Measurements from ENCODE around the gene KAZALD1.
A peak's percentile ranks its signal among the peaks of the same experiment; 100 is the strongest.
"Not testable (repeated sequence)": the region's sequence is repeated elsewhere in the genome, so short reads cannot be mapped to it uniquely, and the experiment has no call there.

KAZALD1 gene

GRCh38 chr10:101030496-101031127, 31.2 kb upstream of the KAZALD1 start:
- DNase-seq, result no peak

DNA sequence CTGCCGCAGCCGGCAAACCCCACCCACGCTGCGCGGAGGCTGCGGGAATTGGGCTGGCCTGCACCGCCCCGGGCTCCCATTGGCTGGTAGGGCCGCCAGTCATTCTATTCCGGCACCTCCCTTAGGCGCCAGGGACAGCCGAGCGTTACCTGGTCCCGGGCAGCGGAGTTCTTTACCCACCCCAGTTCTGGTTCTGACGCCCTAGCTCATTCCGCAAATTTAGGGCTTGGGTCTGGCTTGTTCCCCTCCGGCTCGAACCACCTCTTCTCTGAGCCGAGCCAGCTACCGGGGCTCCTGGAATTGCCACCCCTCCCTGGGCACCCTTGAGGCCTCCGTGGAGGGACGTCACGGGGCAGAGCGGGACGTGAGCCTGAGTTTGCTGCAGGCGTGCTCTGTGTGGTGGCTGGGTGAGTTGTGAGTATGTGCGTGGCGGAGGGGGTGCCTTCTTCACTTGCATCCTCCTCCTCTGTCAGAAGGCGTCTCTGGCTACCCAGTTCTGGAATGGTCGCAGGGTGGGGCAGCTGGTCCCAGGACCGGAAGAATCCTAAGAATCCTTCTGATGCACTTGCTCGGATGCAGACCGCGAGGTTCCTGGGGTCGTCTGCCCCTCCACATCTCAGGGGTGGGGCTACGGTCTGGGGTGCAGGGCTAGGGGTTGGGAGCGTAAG, 30.5 kb upstream of the KAZALD1 start, which contains the start of the genes PDZD7 and SFXN3:
PDZD7 (minus strand) TSS at position 2 of the 668 bp plus-strand sequence. CDS start 910 bp downstream, outside the sequence.
SFXN3 (plus strand) TSS at position 107 of the 668 bp plus-strand sequence. CDS start 3,461 bp downstream, outside the sequence.
- DNase-seq, result peak; percentile 94

DNA sequence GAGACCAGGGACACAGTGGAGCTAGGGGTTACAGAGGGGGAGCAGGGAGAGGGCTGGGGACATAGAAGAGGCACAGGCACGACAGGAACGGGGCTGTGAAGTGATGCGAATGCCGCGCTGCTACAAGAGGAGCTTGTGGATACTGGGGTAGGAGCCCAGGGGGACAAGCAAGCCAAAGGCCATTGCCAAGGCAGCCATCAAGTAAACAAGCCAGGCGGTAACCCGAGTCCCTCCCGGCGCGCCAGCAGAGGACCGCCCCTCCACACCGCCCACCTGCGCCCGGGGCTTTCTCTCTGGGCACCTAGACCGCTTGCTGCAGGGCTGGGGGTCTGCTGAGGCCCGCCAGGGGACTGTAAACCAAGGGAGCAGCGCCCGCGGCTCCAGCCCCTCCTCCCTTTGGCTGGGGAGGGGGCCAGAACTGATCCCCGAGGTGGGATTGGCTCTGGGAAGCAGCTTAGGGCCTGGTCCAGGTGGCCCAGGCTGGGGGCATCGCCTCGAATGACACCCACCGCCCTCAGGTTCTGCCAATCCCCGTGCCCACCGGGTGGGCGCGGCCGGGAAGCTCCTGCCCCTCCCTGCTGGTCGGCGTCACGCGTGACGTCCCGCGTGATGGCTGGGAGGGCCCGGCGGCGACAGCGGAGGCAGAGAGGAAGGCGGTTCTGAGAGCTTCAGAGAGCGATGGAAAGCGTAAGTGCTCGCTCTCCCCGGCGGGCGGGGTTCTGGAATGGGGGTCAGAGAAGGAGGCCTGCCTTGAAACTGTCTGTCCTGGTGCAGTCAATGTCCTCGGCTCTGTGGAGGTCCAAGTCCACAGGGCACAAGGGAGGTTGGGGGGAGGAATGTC, 29.8 kb upstream of the KAZALD1 start:
- DNase-seq, result peak; percentile 88

DNA sequence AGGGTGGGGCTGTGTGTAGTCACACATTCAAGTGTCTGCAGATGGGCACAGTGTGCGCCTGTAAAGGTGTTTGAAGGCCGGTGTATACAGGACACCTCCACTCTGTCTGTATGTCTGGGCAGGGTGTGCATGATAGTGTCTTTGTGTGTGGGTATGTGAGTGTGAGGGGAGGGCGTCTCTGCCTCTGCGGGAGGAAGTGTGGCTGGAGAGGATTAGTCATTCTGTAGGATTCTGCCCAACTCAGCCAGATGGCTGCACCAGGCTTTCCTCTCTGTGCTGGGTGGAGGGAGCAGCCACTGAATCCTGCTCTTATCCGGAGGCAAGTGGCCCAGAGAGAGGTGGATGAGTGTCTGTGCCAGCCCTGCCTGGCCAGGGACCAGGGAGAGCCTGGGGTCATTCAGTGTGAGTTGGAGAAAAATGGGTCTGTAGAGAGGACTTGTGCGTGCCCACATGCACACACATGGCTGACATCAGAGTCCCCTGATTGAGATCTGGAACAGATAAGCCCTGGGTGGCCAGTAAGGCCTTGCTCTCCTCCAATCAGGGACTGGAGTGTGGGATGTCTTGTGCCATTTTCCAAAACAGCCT, 29.1 kb upstream of the KAZALD1 start:
- DNase-seq, result peak; percentile 63

- no peak for DNase-seq
These were observed 28.5 kb upstream of the KAZALD1 start for GRCh38 chr10:101033276-101033675.

DNA sequence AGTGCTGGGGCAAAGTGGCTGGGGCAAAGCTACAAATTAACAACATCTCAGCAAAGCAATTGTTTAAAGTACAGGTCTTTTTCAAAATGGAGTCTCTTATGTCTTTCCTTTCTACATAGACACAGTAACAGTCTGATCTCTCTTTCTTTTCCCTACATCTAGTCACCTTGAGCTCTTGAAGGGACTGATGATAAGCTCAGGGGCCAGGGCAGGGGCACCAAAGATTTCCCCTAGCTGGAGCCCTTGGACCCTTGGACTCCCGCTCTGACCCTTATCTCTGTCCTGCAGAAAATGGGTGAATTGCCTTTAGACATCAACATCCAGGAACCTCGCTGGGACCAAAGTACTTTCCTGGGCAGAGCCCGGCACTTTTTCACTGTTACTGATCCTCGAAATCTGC, 27.4 kb upstream of the KAZALD1 start:
- DNase-seq, result not testable (repeated sequence)

DNA sequence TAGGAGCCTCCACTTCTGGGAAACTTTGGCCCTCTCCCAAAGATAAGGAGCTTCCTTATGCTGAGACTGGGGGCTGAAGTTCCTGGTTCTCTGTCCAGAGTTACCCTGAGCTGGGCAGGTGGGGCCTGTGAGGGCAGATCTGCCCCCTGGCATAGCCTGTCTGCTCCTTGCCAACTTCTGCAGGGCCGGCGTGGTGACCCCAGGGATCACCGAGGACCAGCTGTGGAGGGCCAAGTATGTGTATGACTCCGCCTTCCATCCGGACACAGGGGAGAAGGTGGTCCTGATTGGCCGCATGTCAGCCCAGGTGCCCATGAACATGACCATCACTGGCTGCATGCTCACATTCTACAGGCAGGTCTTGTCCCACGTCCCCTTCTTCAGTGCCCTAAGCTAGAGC, 26.5 kb upstream of the KAZALD1 start:
- no peak for DNase-seq

DNA sequence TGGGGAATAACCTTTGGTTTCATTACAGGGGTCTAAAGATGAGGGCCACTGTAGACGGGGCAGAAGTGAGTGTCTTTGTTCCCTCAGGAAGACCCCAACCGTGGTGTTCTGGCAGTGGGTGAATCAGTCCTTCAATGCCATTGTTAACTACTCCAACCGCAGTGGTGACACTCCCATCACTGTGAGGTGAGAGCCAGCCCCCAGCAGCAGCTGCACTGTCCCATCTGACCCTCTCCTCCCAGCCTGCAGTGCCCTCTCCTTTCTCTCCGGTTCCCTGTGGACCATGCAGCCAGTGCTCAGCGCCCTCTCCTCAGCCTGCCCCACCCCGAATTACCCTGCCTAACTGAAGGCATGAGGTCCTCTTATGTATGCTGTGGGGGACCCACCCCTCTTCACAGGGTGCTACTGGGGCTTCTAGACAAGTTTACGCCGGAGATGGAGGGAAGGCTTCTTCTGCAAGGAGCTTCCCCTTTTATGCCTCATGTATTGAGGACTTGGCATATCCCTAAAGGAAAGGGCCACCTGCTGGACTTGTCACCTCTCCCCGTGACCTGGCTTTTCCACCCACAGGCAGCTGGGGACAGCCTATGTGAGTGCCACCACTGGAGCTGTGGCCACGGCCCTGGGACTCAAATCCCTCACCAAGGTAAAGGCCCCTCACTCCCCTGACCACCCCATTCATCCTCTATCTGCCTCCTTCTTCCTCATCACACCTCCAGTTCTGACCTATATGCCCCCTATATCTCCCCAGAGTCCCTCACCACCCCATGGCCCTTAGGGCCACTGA, 25.7 kb upstream of the KAZALD1 start:
- DNase-seq, result no peak

DNA sequence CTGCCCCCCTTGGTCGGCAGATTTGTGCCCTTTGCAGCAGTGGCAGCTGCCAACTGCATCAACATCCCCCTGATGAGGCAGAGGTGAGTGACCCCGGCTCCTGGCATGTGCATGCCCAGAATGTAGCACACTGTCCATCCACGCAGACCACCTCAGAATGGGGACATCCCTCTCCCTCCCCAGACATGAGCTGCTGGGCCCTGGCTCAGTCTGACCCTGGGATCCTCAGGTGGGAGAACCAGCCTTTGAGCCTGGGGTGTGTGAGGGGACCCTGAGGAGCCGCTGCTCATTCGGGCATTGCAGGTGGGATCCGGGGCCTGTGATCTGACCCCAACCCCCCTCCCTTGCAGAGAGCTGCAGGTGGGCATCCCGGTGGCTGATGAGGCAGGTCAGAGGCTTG, 25.1 kb upstream of the KAZALD1 start:
- DNase-seq, result no peak

DNA sequence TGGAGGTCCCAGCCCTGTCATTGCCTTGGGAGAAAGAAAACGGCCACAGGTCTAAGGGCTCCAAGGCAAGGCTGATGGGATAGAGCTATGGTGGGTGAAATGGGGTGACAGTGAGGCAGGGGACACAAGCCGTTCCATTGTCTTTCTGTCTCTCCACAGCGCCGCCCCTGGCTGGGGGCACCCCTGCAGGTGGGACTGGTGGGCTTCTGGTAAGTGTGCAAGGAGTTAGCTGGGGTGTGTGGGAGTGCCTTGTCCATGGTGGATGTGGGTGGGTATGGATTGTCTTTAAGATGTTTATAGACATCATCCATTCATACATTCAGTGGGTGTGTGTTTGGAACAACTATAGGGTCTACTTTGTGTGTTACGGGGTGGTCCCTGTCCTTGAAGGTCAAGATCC, 23.3 kb upstream of the KAZALD1 start:
- DNase-seq, result no peak

- no peak for DNase-seq
These were observed 21.7 kb upstream of the KAZALD1 start for GRCh38 chr10:101040061-101040460.

DNA sequence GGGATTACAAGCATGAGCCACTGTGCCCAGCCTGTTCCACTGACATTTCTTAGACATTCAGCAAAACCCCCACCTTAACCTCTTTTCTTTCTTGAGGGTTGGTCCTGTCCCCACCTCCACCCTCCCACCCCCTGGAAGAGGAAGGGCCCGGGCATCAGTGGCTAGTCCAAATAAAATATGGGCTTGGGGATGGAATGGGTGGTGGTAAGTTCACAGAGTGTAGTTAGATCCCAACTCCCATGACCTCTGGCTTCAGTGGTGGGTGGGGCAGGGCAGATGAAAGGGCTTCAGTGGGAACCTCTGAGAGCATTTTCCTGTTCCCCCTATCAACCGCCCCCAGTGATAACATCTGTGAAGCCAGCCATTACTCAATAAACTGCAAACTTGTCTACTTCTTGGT, 20.9 kb upstream of the KAZALD1 start:
- DNase-seq, result no peak

- DNase-seq, result peak; percentile 80
These were observed 20.5 kb upstream of the KAZALD1 start for GRCh38 chr10:101041252-101041761.

DNA sequence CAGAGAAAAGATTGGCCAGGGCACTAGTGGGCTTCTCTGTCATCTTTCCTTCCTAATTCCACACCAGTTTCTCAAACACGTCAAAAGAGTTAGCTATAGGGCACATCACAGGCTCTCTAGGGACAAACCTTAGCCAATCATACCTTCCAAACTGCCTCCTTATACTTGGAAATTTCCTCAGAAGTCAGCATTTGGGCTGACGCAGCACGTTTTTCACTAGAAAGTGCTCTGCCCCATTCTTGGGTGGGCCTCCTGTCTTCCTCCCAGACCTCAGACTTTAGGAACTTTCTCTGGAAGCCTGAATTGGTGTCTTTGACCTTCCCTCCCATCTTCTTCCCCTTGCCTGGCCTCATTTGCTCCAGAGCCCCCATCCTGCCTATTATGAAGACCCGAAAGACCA, 19.7 kb upstream of the KAZALD1 start:
- DNase-seq, result no peak

DNA sequence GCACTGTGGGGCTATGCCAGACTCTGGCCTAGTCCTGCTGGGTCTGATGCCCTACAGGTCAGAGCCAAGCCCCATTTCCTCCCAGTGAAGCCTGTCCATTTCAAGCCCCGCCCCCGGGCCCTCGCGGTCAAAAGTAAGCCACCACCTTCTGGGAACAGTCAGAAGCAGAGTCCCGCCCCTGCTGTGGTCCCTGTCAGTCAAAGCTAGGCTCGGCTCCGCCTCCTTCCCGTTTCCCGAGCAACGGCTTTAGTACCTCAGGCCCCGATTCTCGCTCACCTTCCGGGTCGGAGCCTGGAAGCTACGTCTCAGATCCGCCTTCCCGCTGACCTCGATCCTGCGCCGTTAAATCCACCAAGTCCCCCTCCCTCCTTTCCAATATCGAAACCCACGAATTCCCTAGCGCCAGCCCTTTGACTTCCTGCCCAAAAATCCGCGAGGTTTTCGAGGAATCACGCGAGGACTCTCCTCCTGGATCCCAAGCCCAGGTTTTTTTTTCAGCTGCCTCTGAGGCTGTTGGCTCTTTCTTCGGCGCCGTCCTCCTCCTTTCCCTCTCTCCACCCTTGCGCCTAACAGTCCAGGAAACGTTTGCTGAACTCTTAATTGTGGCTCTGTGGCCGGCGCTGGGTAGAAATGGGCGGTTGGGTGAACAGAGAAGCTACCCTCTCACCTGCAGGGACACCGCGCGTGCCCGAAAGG, 19.0 kb upstream of the KAZALD1 start:
- peak; percentile 94 for DNase-seq

GRCh38 chr10:101043363-101043707, 18.5 kb upstream of the KAZALD1 start:
- no peak for DNase-seq

- no peak for DNase-seq
These were observed 17.7 kb upstream of the KAZALD1 start for GRCh38 chr10:101044117-101044516.

DNA sequence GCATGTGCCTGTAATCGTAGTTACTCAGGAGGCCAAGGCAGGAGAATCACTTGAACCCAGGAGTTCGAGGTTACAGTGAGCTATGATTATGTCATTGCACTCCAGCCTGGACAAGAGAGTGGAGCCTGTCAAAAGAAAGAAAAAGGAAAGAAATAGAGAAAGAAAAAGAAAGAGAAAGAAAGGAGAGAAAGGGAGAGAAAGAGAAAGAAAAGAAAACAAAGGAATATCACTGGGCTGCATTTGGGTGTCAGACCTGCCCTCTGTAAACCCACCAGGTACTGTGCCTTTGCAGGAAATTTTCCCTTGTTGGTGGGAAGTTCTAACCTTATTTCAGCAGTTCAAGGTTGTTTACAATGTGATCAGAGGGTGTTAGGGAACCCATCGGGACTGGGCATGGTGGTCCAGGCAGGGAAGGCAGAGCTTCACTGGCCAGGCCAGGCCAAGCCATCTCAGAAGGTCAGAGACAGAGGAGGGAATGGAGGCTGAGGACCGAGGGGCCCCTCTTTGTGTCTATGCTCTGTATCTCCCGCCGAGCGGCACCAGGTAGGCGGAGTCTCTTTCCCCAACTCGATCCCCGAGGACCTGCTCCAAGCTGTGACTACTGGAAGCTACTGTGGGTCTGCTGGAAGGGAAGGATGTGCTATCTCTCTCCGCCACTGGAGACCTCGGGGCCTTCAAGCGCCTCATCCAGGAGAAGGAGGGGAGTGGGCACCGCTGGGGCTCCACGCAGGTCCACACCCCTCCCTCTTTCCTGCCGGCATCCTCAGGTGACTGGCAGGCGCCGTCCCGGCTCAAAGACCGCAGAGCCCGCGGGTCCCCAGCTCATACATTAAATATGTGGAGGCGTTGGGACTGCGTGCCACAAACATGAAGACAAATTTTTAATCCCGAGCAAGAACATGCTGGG, 15.2 kb upstream of the KAZALD1 start:
- peak; percentile 58 for DNase-seq

GRCh38 chr10:101047268-101047667, 14.5 kb upstream of the KAZALD1 start:
- peak; percentile 46 for DNase-seq
